IMR-90 (cell line): Measurements from ENCODE around the gene RIPOR3. TPM values are rescaled to one million over a fixed set of nuclear protein-coding genes. Genes with fewer than 3 reads are reported as not detected.

Experiments
- ATAC-seq: fragments of 200-7000 bp; cut with Tn5 transposase; 2 replicates; pipeline ENCODE4 v1.9.1; 2020; ENCODE audit warnings: low read depth, mild to moderate bottlenecking, moderate library complexity
- BruUV-seq: library from RNA; stranded (reverse); fragments of 400-500 nt; replicated peaks from 2 replicates; lab custom pipeline; 2021; lab: Mats Ljungman, UMichigan
- CTCF ChIA-PET: fragments of 300-600 bp; formaldehyde crosslinking; extraction: SDS; loops from one replicate; lab custom pipeline; 2021; ENCODE audit warnings: antibody characterized with exemption; lab: Yijun Ruan, JAX
- POLR2A ChIA-PET: fragments of 300-600 bp; sonication (Branson Sonifier 250); formaldehyde crosslinking; loops from one replicate; lab custom pipeline; 2022; ENCODE audit warnings: antibody characterized with exemption; ENCODE audit not compliant: unreplicated experiment; lab: Charles Lee
- DNase-seq: peaks from one replicate; pipeline ENCODE4 v3.0.0; 2013
- H2AFZ ChIP-seq: replicated peaks from 2 replicates; pipeline ENCODE3; 2013; ENCODE audit warnings: low read length, mild to moderate bottlenecking; ENCODE audit not compliant: poor library complexity
- H2AK5ac ChIP-seq: 2 replicates; pipeline ENCODE4 v1.6.1; 2013; ENCODE audit warnings: low read depth, low read length, inconsistent platforms
- H2AK9ac ChIP-seq: replicated peaks from 2 replicates; pipeline ENCODE3; 2013; ENCODE audit warnings: mild to moderate bottlenecking, low read depth, low read length, moderate library complexity; ENCODE audit not compliant: poor library complexity
- H2BK120ac ChIP-seq: 2 replicates; pipeline ENCODE4 v1.6.1; 2013; ENCODE audit warnings: low read depth, low read length, inconsistent platforms
- H2BK15ac ChIP-seq: 3 replicates; pipeline ENCODE4 v1.6.1; 2013; ENCODE audit warnings: low read depth, low read length, inconsistent platforms
- H2BK20ac ChIP-seq: 2 replicates; pipeline ENCODE4 v1.6.1; 2013; ENCODE audit warnings: low read depth, mild to moderate bottlenecking, inconsistent platforms, low read length, moderate library complexity
- H2BK5ac ChIP-seq: 2 replicates; pipeline ENCODE4 v1.6.1; 2013; ENCODE audit warnings: mild to moderate bottlenecking, low read depth, low read length, inconsistent platforms; ENCODE audit not compliant: poor library complexity, severe bottlenecking
- H3K14ac ChIP-seq: replicated peaks from 2 replicates; pipeline ENCODE4 v1.6.1; 2013; ENCODE audit warnings: low read depth, low read length, inconsistent platforms
- H3K18ac ChIP-seq: 2 replicates; pipeline ENCODE4 v1.6.1; 2013; ENCODE audit warnings: low read depth, low read length, control low read depth
- H3K23ac ChIP-seq: 2 replicates; pipeline ENCODE4 v1.6.1; 2013; ENCODE audit warnings: low read depth, low read length, inconsistent platforms
- H3K27ac ChIP-seq: 2 replicates; pipeline ENCODE4 v1.5.1; 2013; ENCODE audit warnings: mild to moderate bottlenecking, control low read depth, low read length; ENCODE audit not compliant: insufficient read depth
- H3K27me3 ChIP-seq: 2 replicates; pipeline ENCODE4 v1.6.1; 2013; ENCODE audit warnings: low read length; ENCODE audit not compliant: control insufficient read depth, insufficient read depth
- H3K36me3 ChIP-seq: 2 replicates; pipeline ENCODE4 v1.6.1; 2013; ENCODE audit warnings: low read length, mixed read lengths; ENCODE audit not compliant: control insufficient read depth, insufficient read depth
- H3K4ac ChIP-seq: 2 replicates; pipeline ENCODE4 v1.6.1; 2013; ENCODE audit warnings: low read depth, low read length, inconsistent platforms
- H3K4me1 ChIP-seq: 2 replicates; pipeline ENCODE4 v1.6.1; 2013; ENCODE audit warnings: low read length, mixed read lengths; ENCODE audit not compliant: control insufficient read depth, insufficient read depth
- H3K4me2 ChIP-seq: 2 replicates; pipeline ENCODE4 v1.6.1; 2013; ENCODE audit warnings: low read depth, mild to moderate bottlenecking, control low read depth, low read length, moderate library complexity
- H3K4me3 ChIP-seq: 2 replicates; pipeline ENCODE4 v1.5.1; 2013; ENCODE audit warnings: low read depth, mild to moderate bottlenecking, control low read depth, low read length, moderate library complexity; ENCODE audit not compliant: insufficient read depth
- H3K56ac ChIP-seq: 2 replicates; pipeline ENCODE4 v1.6.1; 2013; ENCODE audit warnings: low read length, inconsistent platforms; ENCODE audit not compliant: insufficient read depth; ENCODE audit errors: extremely low read depth
- H3K79me1 ChIP-seq, 2 experiments: 2 replicates each; pipeline ENCODE4 v1.6.1; 2013; ENCODE audit warnings: low read length in 2 of 2, inconsistent platforms in 1 of 2, low read depth in 1 of 2
- H3K9ac ChIP-seq: 2 replicates; pipeline ENCODE4 v1.6.1; 2013; ENCODE audit warnings: low read depth, low read length, control low read depth
- H3K9me1 ChIP-seq: 2 replicates; pipeline ENCODE4 v1.6.1; 2013; ENCODE audit warnings: low read length, inconsistent platforms; ENCODE audit not compliant: insufficient read depth
- H3K9me3 ChIP-seq: 2 replicates; pipeline ENCODE4 v1.6.1; 2013; ENCODE audit warnings: low read length; ENCODE audit not compliant: control insufficient read depth, insufficient read depth
- H4K20me1 ChIP-seq: 2 replicates; pipeline ENCODE4 v1.6.1; 2013; ENCODE audit warnings: low read length, inconsistent platforms; ENCODE audit not compliant: insufficient read depth
- H4K5ac ChIP-seq: 2 replicates; pipeline ENCODE4 v1.6.1; 2013; ENCODE audit warnings: mild to moderate bottlenecking, low read depth, low read length, control low read depth
- H4K8ac ChIP-seq, 2 experiments: 2 replicates each; pipeline ENCODE4 v1.6.1; 2013; ENCODE audit warnings: low read depth in 2 of 2, low read length in 2 of 2, control low read depth in 1 of 2, inconsistent platforms in 1 of 2
- H4K91ac ChIP-seq: 2 replicates; pipeline ENCODE4 v1.6.1; 2013; ENCODE audit warnings: low read depth, low read length, inconsistent platforms; ENCODE audit not compliant: insufficient read depth
- BHLHE40 ChIP-seq: fragments of 150-350 bp; IDR thresholded peaks from 2 replicates; pipeline ENCODE4 v1.6.1; 2016; ENCODE audit warnings: mild to moderate bottlenecking, low read depth, low read length
- MAZ ChIP-seq: IDR thresholded peaks from 2 replicates; pipeline ENCODE4 v1.6.1; 2012; ENCODE audit warnings: low read depth, mild to moderate bottlenecking, low read length, improper control_type of control experiment, moderate library complexity, borderline replicate concordance
- MXI1 ChIP-seq: IDR thresholded peaks from 2 replicates; pipeline ENCODE4 v1.6.1; 2012; ENCODE audit warnings: low read depth, mild to moderate bottlenecking, low read length, moderate library complexity, borderline replicate concordance
- NFE2L2 ChIP-seq: fragments of 150-350 bp; IDR thresholded peaks from 2 replicates; pipeline ENCODE4 v1.6.1; 2016; ENCODE audit warnings: low read depth, mild to moderate bottlenecking, low read length
- POLR2A ChIP-seq: IDR thresholded peaks from 2 replicates; pipeline ENCODE4 v1.6.1; 2012; ENCODE audit warnings: mild to moderate bottlenecking, low read depth, low read length
- RAD21 ChIP-seq: IDR thresholded peaks from 2 replicates; pipeline ENCODE4 v1.6.1; 2012; ENCODE audit warnings: low read length, improper control_type of control experiment
- RFX5 ChIP-seq: IDR thresholded peaks from 2 replicates; pipeline ENCODE4 v1.8.0; 2012; ENCODE audit warnings: low read depth, mild to moderate bottlenecking, low read length, moderate library complexity
- WGBS, 2 experiments: methylation state at CpG; one replicate each; pipeline versions ENCODE4 v1.1.5 to v1.1.7; 2013; ENCODE audit warnings: missing lambda C conversion rate in 2 of 2; ENCODE audit not compliant: insufficient read length in 1 of 2; ENCODE audit errors: extremely low coverage in 2 of 2; 5-methylcytosine and 5-hydroxymethylcytosine counted together
- dilution Hi-C: fragments of 300-500 bp; cut with HindIII; formaldehyde crosslinking; loops from one replicate; pipeline ENCODE4 v1.14.3; 2018; ENCODE audit warnings: low sequenced_read_pairs; ENCODE audit not compliant: unreplicated experiment
- in situ Hi-C: fragments of 300-500 bp; cut with MboI; formaldehyde crosslinking; loops from 3 replicates; pipeline ENCODE4 v1.14.3; 2019; ENCODE audit warnings: low sequenced_read_pairs, inconsistent platforms, mixed read lengths
- intact Hi-C: fragments of 100-400 bp; cut with micrococcal nuclease; formaldehyde crosslinking; loops from 2 replicates; pipeline ENCODE4 v1.10.0; 2022
- polyA plus RNA-seq, 3 experiments: library from polyadenylated mRNA; depleted of rRNA; stranded (reverse); fragments of >200 nt; gene quantifications; 2 replicates each; pipeline ENCODE4 v1.2.3, GENCODE V29; 2012; ENCODE audit warnings: low replicate concordance in 1 of 3
- total RNA-seq: library from RNA; depleted of rRNA; stranded (reverse); fragments of >200 nt; gene quantifications from 2 replicates; pipeline ENCODE4 v1.2.3, GENCODE V29; 2012
- TF ChIP-seq, protein P1 (sequence below): conservative IDR thresholded peaks from 2 replicates; pipeline ENCODE4 v1.5.1; 2012; ENCODE audit warnings: mild to moderate bottlenecking, low read depth, low read length, improper control_type of control experiment
- TF ChIP-seq, protein P2 (sequence below): fragments of 150-350 bp; IDR thresholded peaks from 2 replicates; pipeline ENCODE4 v1.6.1; 2017; ENCODE audit warnings: mild to moderate bottlenecking, antibody characterized with exemption, low read length, low read depth
- TF ChIP-seq, protein P3 (sequence below): fragments of 150-350 bp; IDR thresholded peaks from 2 replicates; pipeline ENCODE4 v1.6.1; 2016; ENCODE audit warnings: low read depth, mild to moderate bottlenecking, low read length, moderate library complexity, borderline replicate concordance

The RIPOR3 gene
- total and polyA plus RNA-seq, 2 of the 4 experiments (the other 2 are of a cell fraction) = 0.54 to 1.7 TPM

DNA sequence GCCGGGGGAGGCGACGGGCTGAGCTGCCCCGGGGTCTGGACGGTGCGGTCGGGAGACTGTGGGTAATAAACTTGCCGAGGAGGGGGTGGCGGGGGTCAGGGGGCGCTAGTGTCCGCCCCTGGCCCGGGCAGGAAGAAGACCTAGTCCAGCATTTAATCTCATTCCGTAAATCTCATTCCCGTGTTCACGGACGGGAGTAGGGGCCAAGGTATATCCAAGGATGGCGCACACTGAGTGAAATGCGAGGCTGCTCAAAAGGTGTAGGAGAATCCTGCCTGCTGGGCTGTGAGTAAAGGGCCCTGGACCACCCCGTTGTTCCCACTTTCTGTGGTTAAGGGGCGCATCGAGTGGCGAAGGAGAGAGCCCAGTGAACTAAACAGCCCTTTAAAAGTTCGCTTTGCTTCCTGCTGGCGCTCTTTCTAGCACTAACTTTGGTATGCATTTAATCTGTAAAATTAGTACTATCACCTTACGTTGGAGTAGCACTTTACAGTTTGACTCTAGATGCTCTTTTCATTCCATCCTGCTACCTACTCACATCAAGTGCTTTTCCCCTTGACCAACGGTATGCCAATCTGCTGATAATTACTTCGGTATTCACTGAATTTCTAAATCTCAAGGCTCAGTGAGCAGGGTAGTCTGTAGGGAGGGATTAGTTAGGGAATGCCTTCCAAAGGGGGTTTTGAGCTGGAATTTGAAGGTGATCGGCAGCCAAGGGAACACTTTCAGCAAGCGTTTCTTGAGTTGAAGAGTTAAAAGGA lies 40.8 kb upstream of the RIPOR3 start:
- WGBS, 2 experiments = 26% methylated on average over 3 of the region's 29 CpGs; no CpG with 5 or more reads in 1 of the 2 experiments
- Histone ChIP-seq H2BK120ac (no peak overlapping the region), H3K18ac (no peak overlapping the region), H3K4me2 (peak overlapping the region; percentile 82), H3K27ac (no peak overlapping the region), H3K36me3 (no peaks in the 10 kb centered on the region), H3K27me3 (peaks cover 3% of the 10 kb centered on the region; the same call in 1 of the 2 replicates), H4K8ac (0 out of 4 replicates have a peak overlapping the region, but pooled peaks of 1 of the 2 experiments have one; percentile 11), H4K5ac (no peak overlapping the region), H2BK20ac (no peak overlapping the region; the same call in 1 of the 2 replicates), H3K4me3 (peak overlapping the region; percentile 80), H4K91ac (no peak overlapping the region), H3K14ac (no peak overlapping the region), H3K4me1 (peaks cover 3% of the 10 kb centered on the region), H3K79me1 (peaks cover 3 to 5% of the 10 kb centered on the region in 2 experiments; a peak in 1 of 4 replicates), H3K56ac (no peak overlapping the region), H2BK5ac (no peak overlapping the region), H3K9ac (peak overlapping the region; percentile 21; the same call in 1 of the 2 replicates), H2BK15ac (0 out of 3 replicates have a peak overlapping the region, but pooled peaks have one; percentile 6), H4K20me1 (no peaks in the 10 kb centered on the region), H2AK5ac (0 out of 2 replicates have a peak overlapping the region, but pooled peaks have one; percentile 14), H3K9me3 (no peaks in the 10 kb centered on the region), H3K9me1 (peaks cover 12% of the 10 kb centered on the region; the same call in 1 of the 2 replicates), H2AK9ac (no peak overlapping the region), H3K23ac (peak overlapping the region; percentile 50; the same call in 1 of the 2 replicates), H3K4ac (no peak overlapping the region), H2AFZ (peak overlapping the region; percentile 97)
- CTCF ChIA-PET = interaction anchor here (1.3 kb wide), 1 partner anchor 56 kb away, joined by 3 read pairs; no protein-coding TSS in a partner anchor
- POLR2A ChIA-PET = no interaction called here
- dilution Hi-C loops = no loop called here
- no TSS peak for BruUV-seq
- intact Hi-C loops = loop anchor here (2.0 to 5.0 kb wide), 2 partner anchors 41 to 85 kb away; partner anchors contain the start of gene RIPOR3
- DNase-seq (no peak), ATAC-seq (no peak)
- in situ Hi-C loops = no loop called here
- no peak for TF ChIP-seq BHLHE40
- TF ChIP-seq MXI1 = no peak
- TF ChIP-seq POLR2A = no peak
- TF ChIP-seq, protein P1, sequence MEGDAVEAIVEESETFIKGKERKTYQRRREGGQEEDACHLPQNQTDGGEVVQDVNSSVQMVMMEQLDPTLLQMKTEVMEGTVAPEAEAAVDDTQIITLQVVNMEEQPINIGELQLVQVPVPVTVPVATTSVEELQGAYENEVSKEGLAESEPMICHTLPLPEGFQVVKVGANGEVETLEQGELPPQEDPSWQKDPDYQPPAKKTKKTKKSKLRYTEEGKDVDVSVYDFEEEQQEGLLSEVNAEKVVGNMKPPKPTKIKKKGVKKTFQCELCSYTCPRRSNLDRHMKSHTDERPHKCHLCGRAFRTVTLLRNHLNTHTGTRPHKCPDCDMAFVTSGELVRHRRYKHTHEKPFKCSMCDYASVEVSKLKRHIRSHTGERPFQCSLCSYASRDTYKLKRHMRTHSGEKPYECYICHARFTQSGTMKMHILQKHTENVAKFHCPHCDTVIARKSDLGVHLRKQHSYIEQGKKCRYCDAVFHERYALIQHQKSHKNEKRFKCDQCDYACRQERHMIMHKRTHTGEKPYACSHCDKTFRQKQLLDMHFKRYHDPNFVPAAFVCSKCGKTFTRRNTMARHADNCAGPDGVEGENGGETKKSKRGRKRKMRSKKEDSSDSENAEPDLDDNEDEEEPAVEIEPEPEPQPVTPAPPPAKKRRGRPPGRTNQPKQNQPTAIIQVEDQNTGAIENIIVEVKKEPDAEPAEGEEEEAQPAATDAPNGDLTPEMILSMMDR = no peak
- no peak for TF ChIP-seq MAZ
- TF ChIP-seq, protein P2, sequence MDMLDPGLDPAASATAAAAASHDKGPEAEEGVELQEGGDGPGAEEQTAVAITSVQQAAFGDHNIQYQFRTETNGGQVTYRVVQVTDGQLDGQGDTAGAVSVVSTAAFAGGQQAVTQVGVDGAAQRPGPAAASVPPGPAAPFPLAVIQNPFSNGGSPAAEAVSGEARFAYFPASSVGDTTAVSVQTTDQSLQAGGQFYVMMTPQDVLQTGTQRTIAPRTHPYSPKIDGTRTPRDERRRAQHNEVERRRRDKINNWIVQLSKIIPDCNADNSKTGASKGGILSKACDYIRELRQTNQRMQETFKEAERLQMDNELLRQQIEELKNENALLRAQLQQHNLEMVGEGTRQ = no peak
- TF ChIP-seq NFE2L2 = no peak
- no peak for TF ChIP-seq RAD21
- TF ChIP-seq RFX5 = no peak
- TF ChIP-seq, protein P3, sequence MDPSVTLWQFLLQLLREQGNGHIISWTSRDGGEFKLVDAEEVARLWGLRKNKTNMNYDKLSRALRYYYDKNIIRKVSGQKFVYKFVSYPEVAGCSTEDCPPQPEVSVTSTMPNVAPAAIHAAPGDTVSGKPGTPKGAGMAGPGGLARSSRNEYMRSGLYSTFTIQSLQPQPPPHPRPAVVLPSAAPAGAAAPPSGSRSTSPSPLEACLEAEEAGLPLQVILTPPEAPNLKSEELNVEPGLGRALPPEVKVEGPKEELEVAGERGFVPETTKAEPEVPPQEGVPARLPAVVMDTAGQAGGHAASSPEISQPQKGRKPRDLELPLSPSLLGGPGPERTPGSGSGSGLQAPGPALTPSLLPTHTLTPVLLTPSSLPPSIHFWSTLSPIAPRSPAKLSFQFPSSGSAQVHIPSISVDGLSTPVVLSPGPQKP = no peak
